CD4-positive, alpha-beta T cell (primary cell): ENCODE data around the gene FGF9. TPM values are rescaled to one million over a fixed set of nuclear protein-coding genes. Genes with fewer than 3 reads are reported as not detected.

Experiments
- ATAC-seq: fragments of 200-7000 bp; cut with Tn5 transposase; one replicate; pipeline ENCODE4 v1.10.0; 2022; ENCODE audit warnings: mild to moderate bottlenecking; ENCODE audit not compliant: poor library complexity
- CTCF ChIA-PET: fragments of 350-600 bp; sonication (Branson Sonifier 250); formaldehyde crosslinking; loops from one replicate; lab custom pipeline; 2021; ENCODE audit warnings: antibody characterized with exemption, inconsistent platforms; lab: Charles Lee
- POLR2A ChIA-PET: fragments of 350-600 bp; sonication (Branson Sonifier 250); formaldehyde crosslinking; loops from one replicate; lab custom pipeline; 2021; ENCODE audit warnings: antibody characterized with exemption, inconsistent platforms; lab: Charles Lee
- DNase-seq, 14 experiments: peaks; one replicate each; pipeline ENCODE4 v3.0.0-alpha.2; 2013 to 2020; ENCODE audit warnings: mixed read lengths in 2 of 14
- H3K27ac ChIP-seq, 2 donors: one replicate each; pipeline versions ENCODE4 v1.5.1 to v1.7.0; 2013; ENCODE audit warnings: low read length in 2 of 2, low read depth in 1 of 2, mild to moderate bottlenecking in 1 of 2
- H3K27me3 ChIP-seq, 2 experiments: 1 replicate in 1 of 2; 2 replicates in 1 of 2; pipeline versions ENCODE4 v1.6.1 to v1.7.0; 2013; ENCODE audit warnings: low read length in 2 of 2, control low read depth in 1 of 2, mild to moderate bottlenecking in 1 of 2, moderate library complexity in 1 of 2; ENCODE audit not compliant: insufficient read depth in 2 of 2, control insufficient read depth in 1 of 2
- H3K36me3 ChIP-seq: one replicate; pipeline ENCODE4 v1.6.1; 2013; ENCODE audit warnings: low read length, control low read depth; ENCODE audit not compliant: insufficient read depth
- H3K4me1 ChIP-seq: one replicate; pipeline ENCODE4 v1.6.1; 2013; ENCODE audit warnings: low read length, control low read depth; ENCODE audit not compliant: insufficient read depth
- H3K4me3 ChIP-seq: one replicate; pipeline ENCODE4 v1.5.1; 2013; ENCODE audit warnings: mild to moderate bottlenecking, low read length, moderate library complexity
- H3K9me3 ChIP-seq, 2 experiments: 1 replicate in 1 of 2; 2 replicates in 1 of 2; pipeline versions ENCODE4 v1.6.1 to v1.7.0; 2013; ENCODE audit warnings: low read length in 2 of 2, mild to moderate bottlenecking in 2 of 2, control low read depth in 1 of 2, moderate library complexity in 1 of 2; ENCODE audit not compliant: control insufficient read depth in 1 of 2, insufficient read depth in 1 of 2
- H3K27ac Mint-ChIP-seq: one replicate; pipeline ENCODE4 v1.8.0; 2020; ENCODE audit warnings: mixed read lengths
- H3K27me3 Mint-ChIP-seq: one replicate; pipeline ENCODE4 v1.8.0; 2021; ENCODE audit warnings: mixed read lengths
- H3K36me3 Mint-ChIP-seq: one replicate; pipeline ENCODE4 v1.8.0; 2021; ENCODE audit warnings: low read depth, mixed read lengths
- H3K4me1 Mint-ChIP-seq: one replicate; pipeline ENCODE4 v1.8.0; 2021; ENCODE audit warnings: low read depth, mixed read lengths
- H3K4me3 Mint-ChIP-seq: one replicate; pipeline ENCODE4 v1.8.0; 2020; ENCODE audit warnings: mild to moderate bottlenecking, mixed read lengths
- H3K9me3 Mint-ChIP-seq: one replicate; pipeline ENCODE4 v1.8.0; 2020; ENCODE audit warnings: mixed read lengths
- intact Hi-C, 2 experiments: fragments of 100-400 bp; cut with DNase I in 1 of 2; cut with micrococcal nuclease in 1 of 2; formaldehyde crosslinking; loops; one replicate each; pipeline versions ENCODE4 v1.15.1 to v1.9.0; 2023 to 2025; cut with DNase I, micrococcal nuclease
- total RNA-seq, 174 experiments: library from RNA in 2 of 174; stranded (reverse) in 2 of 174; gene quantifications; one replicate each; pipeline ENCODE4 v1.2.3 and lab custom pipeline; 2021 to 2026
- TF ChIP-seq, protein P1 (sequence below): fragments of 200-600 bp; IDR thresholded peaks from one replicate; pipeline ENCODE4 v1.8.0; 2022; ENCODE audit warnings: antibody characterized with exemption, mild to moderate bottlenecking

Gene FGF9
- total RNA-seq, 2 experiments from 2014 or later: 2.2 to 3.4 TPM

GRCh38 chr13:21672287-21672680 lies 1.4 kb downstream of the FGF9 start:
- no peaks in the 10 kb centered on the region for H3K36me3 Mint-ChIP-seq
- Histone ChIP-seq H3K9me3 (no peaks in the 10 kb centered on the region), H3K27ac (no peak overlapping the region), H3K36me3 (no peaks in the 10 kb centered on the region), H3K4me3 (peak overlapping the region; percentile 81), H3K27me3 (peaks cover 30 to 33% of the 10 kb centered on the region in 2 experiments), H3K4me1 (peaks cover 67% of the 10 kb centered on the region)
- intact Hi-C loops: loop anchor here (5.0 to 10.0 kb wide), 5 partner anchors 35 to 1703 kb away; partner anchors contain the start of gene MICU2 (in 1 of the 2)
- H3K9me3 Mint-ChIP-seq: no peaks in the 10 kb centered on the region
- ATAC-seq (no peak), DNase-seq (no peak)
- TF ChIP-seq, protein P1, sequence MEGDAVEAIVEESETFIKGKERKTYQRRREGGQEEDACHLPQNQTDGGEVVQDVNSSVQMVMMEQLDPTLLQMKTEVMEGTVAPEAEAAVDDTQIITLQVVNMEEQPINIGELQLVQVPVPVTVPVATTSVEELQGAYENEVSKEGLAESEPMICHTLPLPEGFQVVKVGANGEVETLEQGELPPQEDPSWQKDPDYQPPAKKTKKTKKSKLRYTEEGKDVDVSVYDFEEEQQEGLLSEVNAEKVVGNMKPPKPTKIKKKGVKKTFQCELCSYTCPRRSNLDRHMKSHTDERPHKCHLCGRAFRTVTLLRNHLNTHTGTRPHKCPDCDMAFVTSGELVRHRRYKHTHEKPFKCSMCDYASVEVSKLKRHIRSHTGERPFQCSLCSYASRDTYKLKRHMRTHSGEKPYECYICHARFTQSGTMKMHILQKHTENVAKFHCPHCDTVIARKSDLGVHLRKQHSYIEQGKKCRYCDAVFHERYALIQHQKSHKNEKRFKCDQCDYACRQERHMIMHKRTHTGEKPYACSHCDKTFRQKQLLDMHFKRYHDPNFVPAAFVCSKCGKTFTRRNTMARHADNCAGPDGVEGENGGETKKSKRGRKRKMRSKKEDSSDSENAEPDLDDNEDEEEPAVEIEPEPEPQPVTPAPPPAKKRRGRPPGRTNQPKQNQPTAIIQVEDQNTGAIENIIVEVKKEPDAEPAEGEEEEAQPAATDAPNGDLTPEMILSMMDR: no peak
- peaks cover 48% of the 10 kb centered on the region for H3K4me1 Mint-ChIP-seq
- ChIA-PET POLR2A (interaction anchor here (2.2 to 5.8 kb wide), 2 partner anchors 35 to 68 kb away, joined by 6 to 72 read pairs; partner anchors contain the start of gene MICU2), CTCF (interaction anchor here (1.8 kb wide), 1 partner anchor 34 kb away, joined by 8 read pairs; no protein-coding TSS in a partner anchor)
- peaks cover 50% of the 10 kb centered on the region for H3K27me3 Mint-ChIP-seq
- H3K27ac Mint-ChIP-seq: peak overlapping the region; percentile 5
- H3K4me3 Mint-ChIP-seq: peak overlapping the region; percentile 92

DNA sequence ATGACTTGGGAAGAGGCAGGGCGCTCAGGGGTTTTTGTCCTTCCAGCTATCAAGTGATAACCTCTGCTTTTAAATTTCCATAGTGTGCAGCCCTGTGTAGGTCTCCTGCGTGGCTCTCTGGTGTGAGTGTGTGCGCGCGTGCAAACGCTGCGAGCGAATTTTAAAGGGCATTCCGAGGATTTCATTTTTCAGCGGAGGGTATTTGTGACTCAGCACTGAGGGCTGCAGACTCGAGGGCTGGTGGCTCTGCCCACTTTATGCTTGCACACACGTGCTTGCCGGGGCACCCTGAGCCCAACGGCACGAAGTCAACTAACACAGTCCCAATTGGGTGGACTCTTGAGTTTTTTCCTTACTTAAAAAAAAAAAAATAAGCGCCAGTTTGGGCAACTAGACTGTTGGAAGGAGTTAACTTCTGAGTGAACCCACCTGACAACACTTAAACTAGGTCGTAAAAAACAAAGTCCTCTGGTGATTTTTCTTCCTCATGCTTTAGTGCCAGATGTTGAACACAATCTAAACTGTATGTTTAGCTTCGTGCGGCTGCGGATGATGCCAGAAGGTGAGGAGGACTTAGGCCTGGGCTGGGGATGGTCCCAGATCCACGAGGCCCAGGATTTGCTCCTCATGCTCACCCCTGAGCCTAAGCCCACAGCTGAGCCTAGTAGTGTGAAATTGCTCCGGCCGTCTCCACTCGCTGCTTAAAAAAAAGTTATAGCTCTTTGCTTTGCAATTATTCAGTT lies 2.1 kb downstream of the FGF9 start:
- Mint-ChIP-seq H3K9me3 (no peaks in the 10 kb centered on the region), H3K27me3 (peaks cover 50% of the 10 kb centered on the region), H3K36me3 (no peaks in the 10 kb centered on the region), H3K4me1 (peaks cover 50% of the 10 kb centered on the region), H3K4me3 (peak overlapping the region; percentile 92), H3K27ac (peak overlapping the region; percentile 5)
- ChIA-PET CTCF (interaction anchor here (1.8 kb wide), 1 partner anchor 35 kb away, joined by 8 read pairs; no protein-coding TSS in a partner anchor), POLR2A (interaction anchor here (0.8 to 5.8 kb wide), 4 partner anchors 21 to 497 kb away, joined by 3 to 72 read pairs (median 4); partner anchors contain the start of genes MICU2, MRPL57 and SKA3)
- intact Hi-C loops: loop anchor here (5.0 to 10.0 kb wide), 5 partner anchors 36 to 1702 kb away; partner anchors contain the start of gene MICU2 (in 1 of the 2)
- Histone ChIP-seq H3K9me3 (no peaks in the 10 kb centered on the region), H3K27me3 (peaks cover 30 to 33% of the 10 kb centered on the region in 2 experiments), H3K4me3 (peak overlapping the region; percentile 81), H3K36me3 (no peaks in the 10 kb centered on the region), H3K27ac (no peak overlapping the region), H3K4me1 (peaks cover 67% of the 10 kb centered on the region)
- DNase-seq: peak in 3 of 14 experiments; percentile 14 to 21 (median 21)
- ATAC-seq: no peak
- TF ChIP-seq, protein P1: no peak

DNA sequence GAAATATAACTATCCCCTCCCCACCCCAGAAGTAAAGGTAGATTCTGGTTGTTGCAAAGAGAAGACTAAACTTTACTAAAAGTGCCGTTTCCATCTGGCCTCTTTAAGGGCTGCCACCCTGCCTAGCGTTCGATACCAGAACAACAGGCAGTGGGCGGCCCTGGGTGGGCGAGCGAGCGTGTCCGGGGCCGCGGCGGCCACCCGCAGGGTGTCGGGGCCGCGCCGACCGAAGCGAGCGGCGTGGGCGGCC lies 2.6 kb downstream of the FGF9 start:
- Mint-ChIP-seq H3K36me3 (no peaks in the 10 kb centered on the region), H3K9me3 (no peaks in the 10 kb centered on the region), H3K27ac (peak overlapping the region; percentile 5), H3K4me3 (peak overlapping the region; percentile 92), H3K4me1 (peaks cover 47% of the 10 kb centered on the region), H3K27me3 (peaks cover 49% of the 10 kb centered on the region)
- DNase-seq (peak in 7 of 14 experiments; percentile 12 to 66 (median 45)), ATAC-seq (peak; percentile 22)
- Histone ChIP-seq H3K4me3 (peak overlapping the region; percentile 81), H3K27ac (no peak overlapping the region), H3K9me3 (no peaks in the 10 kb centered on the region), H3K36me3 (no peaks in the 10 kb centered on the region), H3K27me3 (peaks cover 28 to 30% of the 10 kb centered on the region in 2 experiments), H3K4me1 (peaks cover 67% of the 10 kb centered on the region)
- CTCF ChIA-PET: interaction anchor here (1.8 kb wide), 1 partner anchor 35 kb away, joined by 8 read pairs; no protein-coding TSS in a partner anchor
- intact Hi-C loops: loop anchor here (5.0 to 10.0 kb wide), 5 partner anchors 36 to 1701 kb away; partner anchors contain the start of gene MICU2 (in 1 of the 2)
- POLR2A ChIA-PET: interaction anchor here (0.8 to 5.8 kb wide), 4 partner anchors 21 to 497 kb away, joined by 3 to 72 read pairs (median 4); partner anchors contain the start of genes MICU2, MRPL57 and SKA3
- TF ChIP-seq, protein P1: peak; percentile 18
